ENCODE results near the gene ITSN1.
"Not testable (repeated sequence)": the region's sequence is repeated elsewhere in the genome, so short reads cannot be mapped to it uniquely, and the experiment has no call there.

The ITSN1 gene

DNA sequence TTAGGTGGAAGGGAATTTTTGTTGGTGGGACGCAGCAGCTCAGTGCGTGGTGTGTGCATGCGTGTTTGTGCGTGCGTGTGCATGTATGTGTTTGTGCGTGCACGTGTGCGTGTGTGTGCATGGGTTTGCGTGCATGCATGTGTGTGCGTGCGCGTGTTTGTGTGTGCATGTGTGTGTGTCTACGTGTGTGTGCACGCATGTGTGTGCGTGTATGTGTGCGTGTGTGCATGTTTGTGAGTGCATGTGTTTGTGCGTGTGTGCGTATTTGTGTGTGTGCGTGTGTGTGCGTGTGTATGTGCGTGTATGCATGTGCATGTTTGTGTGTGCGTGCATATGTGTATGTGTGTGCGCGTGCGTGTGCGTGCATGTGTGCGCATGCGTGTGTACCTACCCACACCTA, 253.1 kb downstream of the ITSN1 start:
- DNase-seq (ENCODE audit: low read depth), result no peak

DNA sequence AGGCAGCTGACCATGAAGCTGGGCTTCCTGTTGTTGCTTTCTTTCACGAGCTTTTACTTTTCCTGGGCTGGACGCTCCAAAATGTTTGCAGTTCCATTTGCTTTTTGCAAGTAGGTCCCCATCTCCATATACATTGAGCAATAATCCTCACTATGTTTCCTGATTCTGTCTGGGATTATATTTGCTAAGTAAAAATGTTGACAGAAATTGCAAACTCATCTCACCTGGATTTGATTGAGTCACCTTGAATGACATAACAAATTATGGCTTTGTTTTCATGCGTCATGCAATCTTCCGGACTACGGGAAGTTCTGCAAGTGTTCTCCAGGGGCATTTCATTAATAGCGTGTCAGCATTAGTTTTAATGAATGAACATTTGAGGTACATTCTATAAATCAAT, 254.4 kb downstream of the ITSN1 start:
- DNase-seq (ENCODE audit: low read depth), result no peak

DNA sequence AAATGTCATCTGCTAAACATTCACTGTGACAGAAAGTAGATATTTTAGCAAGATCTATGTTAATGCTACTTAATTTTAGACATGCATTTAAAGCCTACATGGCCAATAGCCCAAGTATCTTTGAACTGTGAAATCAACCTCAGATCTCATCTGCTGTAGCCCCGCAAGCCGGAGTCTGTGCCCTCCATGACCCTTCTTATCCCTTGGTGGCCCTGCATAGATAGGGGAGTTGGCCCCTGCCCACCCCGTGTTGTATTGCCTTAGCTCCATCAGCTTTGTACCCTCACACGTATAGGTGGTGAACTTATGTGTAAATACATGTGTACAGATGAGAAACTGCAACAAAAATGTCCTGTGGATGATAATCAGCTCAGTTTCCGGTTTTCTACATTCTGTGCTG, 254.8 kb downstream of the ITSN1 start:
- no peak for DNase-seq (ENCODE audit: low read depth)

DNA sequence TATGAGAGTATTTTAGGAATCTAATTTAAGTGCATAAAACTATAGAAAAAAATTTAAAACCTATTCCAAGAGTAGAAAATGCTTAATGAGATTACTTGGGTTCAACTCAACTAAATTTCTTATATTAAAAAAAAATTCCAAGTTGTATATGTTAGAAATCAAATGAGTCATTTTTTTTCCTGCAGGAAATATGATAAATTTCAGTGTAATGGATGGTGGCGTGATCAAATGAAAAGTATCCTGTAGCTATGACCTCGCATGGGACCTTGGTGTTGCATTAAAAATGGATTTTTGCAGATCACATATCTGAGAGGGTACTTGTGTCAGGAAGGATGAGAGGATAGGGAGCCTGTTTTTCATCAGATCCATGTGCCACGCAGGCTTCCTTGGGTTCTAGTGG, 255.4 kb downstream of the ITSN1 start:
- DNase-seq (ENCODE audit: low read depth), result no peak

DNA sequence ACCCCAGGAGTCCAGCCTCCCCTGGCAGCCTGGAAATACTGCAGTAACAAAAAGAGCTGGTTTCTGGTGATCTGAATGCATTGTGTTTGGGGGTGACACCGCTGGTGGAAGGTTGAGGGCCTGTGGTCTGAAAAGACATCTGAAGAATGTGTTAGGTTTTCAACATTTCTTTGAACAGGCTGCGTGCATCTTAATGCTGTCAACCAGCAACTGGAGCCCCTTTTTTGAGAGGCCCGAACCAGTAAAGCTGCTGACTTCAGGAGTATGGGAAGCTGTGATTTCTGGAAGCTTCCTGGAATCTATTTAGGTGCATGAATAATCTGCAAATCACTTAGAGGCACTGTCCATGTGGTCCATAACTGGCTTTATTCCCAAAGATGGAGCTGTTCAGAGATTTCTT, 256.3 kb downstream of the ITSN1 start:
- DNase-seq (ENCODE audit: low read depth), result no peak

DNA sequence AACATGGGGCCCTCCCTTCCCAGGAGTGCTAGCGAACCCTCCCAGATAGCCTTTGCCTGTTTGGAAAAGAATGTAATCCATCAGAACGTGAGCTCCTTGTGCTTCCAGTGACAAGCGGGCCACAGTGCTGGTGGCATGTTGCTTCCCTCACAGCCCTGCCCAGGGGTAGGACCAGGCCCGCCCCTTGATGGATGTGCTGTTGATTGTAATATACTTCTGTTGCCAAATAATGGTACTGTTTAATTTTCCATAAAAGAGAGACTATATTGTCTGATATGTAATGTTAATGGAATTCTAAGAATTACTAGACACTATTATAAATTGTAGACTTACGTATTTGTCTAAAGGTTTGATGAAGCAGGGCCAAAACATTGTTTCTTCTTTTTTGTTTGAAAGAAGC, 256.9 kb downstream of the ITSN1 start:
- DNase-seq (ENCODE audit: low read depth), result no peak

DNA sequence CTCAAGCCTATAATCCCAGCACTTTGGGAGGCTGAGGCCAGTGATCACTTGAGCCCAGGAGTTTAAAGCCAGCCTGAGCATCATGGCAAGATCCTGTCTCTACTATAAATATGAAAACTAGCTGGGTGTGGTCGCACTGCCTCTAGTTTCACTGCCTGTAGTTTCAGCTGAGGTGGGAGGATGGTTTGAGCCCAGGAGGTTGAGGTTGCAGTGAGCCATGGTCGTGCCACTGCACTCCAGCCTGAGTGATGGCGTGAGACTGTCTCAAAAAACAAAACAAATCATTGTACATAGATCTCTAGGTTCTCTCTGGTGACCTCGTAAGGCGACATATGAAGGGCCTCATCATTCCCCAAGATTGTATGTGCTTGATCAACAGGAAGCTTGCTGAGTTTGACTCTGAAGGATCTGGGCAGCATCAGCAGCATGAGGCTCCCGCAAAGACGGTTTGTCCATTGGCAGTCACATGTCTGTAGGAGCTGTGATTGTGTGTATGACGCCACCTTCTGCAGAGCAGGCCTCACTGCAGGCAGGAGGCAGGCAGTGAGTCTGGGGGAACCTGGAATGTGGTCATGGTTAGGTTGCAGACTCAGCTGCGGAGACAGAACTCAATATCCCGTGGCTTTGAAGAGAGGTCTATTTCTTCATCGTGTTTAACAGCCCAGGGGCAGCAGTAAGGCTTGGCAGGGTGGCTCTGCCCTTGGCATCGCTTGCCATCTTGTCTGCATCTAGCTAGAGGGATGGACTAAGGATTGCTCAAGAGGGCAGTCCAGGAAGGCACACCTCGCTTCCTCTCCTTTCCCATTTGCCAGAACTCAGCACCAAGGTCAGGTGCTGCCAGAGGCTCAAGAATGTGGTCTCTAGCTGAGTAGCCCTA, 259.3 kb downstream of the ITSN1 start:
- DNase-seq (ENCODE audit: low read depth), result no peak

DNA sequence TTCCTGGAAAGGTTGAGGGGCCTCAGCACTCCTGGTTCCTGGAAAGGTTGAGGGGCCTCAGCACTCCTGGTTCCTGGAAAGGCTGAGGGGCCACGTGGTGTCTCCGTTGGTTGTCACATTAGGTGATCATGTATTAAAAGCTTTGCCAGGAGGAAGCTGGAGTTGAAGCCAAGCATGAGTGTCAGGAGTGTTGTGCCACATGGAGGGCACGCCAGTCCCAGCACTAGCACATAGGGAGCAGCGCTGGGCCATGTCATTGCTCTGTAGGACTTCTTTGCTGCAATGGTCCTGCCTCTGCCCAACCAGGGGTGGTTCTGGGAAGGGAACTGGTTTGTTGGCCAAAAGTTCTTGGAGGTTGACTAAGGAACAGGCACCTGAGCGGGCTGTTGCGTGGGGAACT, 260.0 kb downstream of the ITSN1 start:
- DNase-seq (ENCODE audit: low read depth), result no peak

DNA sequence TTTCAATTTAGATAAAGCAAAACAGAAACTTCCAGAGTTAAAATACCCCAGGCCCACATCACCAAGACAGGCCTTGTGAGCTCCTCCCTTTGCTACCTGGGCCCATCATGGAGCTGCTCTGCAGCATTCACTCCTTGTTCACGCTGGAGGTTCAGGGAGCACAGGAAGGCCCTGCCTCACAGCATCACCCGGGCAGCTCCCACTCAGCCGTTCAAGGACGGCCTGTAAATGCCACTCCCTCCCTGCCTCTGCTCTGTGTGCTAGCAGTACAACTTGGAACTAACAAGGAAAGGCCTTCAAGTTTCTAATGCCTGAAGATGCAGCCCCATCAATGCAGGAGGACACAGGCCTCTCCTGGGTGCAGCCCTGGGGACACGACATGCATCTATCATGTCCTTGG, 261.7 kb downstream of the ITSN1 start:
- no peak for DNase-seq (ENCODE audit: low read depth)

DNA sequence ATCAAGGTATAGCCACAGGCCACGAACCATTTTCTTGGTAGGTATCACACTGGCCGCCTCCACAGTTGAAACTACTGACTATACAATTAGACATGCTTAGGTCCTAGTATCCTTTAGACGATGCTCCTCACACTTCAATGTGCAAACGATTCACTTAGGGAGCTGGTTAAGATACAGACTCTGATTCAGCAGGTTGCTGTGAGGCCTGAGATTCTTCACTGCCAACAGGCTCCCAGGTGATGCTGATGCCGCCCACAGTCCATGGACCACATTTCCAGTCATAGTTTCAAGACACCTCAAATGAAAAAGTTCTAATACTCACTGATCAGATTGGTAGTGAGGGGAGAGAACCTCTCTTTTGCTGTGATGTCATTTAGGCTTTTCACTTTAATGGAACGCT, 266.5 kb downstream of the ITSN1 start:
- no peak for DNase-seq (ENCODE audit: low read depth)

DNA sequence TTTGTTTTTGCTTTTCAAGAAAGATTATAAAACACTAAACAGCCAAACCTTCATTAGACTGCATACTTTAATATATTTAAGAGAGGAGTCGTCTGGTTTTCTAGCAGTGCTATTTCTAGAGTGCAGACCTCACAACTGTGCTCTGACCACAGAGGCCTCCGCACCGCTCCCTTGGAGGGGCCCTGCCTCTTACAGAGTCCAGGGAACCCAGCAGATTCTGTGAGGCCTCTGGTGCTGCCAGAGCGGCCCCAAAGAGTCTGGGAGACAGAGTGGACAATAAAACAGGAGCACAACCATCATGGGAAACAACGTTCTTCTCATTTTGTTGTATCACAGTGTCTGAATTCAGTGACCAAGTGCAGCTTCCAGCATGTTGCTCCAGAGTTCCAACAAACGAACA, 267.5 kb downstream of the ITSN1 start:
- DNase-seq (ENCODE audit: low read depth), result no peak

DNA sequence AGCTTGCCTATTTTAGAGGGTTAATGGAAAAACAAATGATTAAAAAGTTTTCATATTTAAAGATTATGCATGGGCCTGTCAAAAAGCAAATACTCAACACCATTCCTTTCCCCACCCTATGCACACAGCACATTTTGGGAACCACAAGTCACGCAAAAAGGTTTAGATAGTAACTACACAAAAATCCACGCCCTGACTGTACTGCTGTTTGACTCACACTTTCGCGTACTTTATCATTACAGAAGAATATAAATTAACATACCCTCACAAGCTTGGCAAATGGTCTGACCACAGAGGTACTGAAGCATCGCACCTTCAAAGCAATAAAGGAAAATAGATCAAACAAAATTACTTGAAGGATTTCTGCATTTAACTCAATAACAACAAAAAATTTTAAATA, 271.9 kb downstream of the ITSN1 start:
- no peak for DNase-seq (ENCODE audit: low read depth)

DNA sequence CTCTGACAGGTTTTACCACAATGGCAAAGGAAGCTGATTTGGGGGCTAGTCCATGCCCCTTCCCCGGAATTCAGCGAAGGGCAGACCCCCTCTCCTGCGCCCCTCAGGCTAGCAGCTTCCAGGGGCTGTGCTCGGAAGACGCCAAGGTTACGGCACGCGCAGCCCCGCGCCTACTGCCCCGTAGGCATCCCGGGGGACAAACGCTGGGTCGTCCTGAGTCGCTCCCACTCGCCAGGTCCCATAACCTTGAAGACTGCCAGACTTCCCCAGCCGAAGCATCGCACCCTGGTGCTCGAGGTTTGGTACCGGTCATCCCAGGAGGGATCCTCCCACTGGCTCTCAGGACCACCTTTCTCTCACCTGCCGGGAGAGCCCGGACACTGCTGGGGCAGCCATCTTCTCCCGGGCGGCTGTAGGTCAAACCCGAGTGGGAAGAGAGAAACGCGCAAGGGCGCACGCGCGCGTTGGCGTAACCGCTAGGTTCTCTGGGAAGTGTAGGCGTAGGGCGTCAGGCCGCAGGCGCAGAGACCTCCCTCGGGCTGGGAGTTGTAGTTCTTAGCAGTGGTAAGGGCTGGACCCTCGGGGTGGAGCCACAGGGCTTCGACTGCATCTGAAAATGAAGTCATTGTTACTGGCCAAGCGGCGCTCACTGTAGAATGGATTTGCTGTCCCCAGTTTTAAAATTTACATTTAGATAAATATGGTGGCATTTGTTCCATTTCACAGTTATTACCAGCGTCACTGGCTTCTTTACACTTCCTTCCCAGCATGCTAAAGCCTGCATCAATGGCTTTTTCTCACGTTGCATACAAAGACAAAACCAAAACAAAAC, 273.3 kb downstream of the ITSN1 start, which contains the start of gene ATP5PO:
ATP5PO (minus strand) TSS at position 437 of the 832 bp plus-strand sequence; CDS start at position 396, 41 bp downstream.
- DNase-seq (ENCODE audit: low read depth), result peak; percentile 95

DNA sequence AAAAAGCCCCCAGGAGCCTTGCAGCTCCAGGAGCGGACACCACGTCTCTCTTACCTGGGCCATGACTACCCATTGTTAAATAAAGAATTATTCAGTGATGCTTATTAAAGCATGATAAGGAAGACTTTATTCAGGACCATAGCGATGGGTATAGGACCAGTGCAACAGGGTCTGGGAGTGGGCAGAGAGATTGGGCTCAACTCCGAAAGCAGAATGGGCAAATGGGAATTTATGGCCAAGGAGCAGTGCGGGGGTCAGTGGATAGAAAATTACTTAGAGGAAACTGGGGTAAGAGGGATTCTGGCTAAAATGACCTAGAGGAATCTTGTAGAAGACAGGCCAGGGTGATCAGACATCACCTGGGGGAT, 273.9 kb downstream of the ITSN1 start:
- DNase-seq (ENCODE audit: low read depth), result no peak

DNA sequence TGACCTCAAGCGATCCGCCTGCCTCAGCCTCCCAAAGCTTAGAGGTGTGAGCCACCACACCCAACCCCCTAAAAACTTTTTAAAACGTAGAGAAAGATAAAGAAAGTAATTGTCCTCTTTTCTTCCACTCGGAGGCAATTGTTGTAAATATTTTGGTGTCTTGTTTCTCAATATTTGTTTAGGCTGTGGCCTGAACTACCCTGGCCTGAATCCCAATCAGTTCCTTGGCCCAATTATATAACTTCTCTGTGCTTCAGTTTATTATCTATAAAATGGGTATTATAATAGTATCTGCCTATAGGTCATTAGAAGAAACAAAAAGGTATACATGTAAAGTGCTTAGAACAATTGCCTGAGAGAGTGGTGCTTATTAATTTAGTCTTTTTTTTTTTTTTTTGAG, 275.1 kb downstream of the ITSN1 start:
- DNase-seq (ENCODE audit: low read depth), result no peak

DNA sequence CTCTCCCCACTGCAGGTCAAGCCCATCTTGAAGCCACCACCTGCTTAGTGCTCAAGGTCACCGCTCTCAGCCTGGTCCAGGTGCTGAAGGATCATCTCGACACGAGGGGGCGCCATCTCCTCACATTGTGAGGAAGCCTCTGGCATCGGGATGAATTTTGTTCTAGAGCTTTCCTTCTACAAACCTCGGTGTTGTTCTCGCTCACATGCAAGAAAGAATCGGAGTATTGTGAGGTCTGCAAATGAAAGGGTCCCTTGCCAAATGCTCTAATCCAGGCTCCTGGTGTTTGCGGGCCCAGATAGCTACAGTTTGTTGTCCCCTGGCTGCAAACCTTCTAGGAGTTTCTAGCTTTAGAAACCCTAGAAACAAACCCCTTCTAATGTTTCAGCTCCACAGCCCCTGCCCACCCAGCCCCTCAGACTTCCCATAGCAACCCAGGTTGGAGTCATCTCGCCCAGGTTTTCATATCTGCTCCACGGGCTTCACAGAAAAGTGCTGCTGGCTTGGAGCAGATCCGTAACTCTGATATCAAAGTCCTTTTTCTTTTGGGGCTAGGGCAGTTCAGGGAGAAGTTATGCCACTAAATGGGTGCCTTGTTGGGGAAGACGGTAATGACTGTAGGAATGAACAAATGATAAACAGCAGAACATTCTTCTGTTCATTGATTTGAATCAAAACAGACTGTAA, 281.9 kb downstream of the ITSN1 start:
- peak; percentile 91 for DNase-seq (ENCODE audit: low read depth)

DNA sequence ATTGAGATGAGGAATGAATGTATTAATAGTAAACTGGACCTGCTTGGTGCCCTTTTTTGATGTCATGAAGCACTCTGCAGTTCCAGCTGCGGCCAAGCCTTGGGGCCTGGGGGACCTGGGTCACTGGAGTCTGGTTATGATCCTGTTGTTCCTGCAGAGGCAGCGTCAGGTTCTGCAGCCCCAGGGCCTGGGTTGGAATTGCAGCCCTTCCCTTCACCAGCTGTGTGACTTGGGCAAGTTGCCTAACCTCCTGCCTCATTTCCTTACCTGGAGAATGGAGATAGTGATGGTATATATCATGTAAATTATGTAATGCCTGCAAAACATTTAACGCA, 282.4 kb downstream of the ITSN1 start:
- no peak for DNase-seq (ENCODE audit: low read depth)

DNA sequence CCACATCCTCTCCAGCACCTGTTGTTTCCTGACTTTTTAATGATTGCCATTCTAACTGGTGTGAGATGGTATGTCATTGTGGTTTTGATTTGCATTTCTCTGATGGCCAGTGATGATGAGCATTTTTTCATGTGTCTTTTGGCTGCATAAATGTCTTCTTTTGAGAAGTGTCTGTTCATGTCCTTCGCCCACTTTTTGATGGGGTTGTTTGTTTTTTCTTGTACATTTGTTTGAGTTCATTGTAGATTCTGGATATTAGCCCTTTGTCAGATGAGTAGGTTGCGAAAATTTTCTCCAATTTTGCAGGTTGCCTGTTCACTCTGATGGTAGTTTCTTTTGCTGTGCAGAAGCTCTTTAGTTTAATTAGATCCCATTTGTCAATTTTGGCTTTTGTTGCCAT, 283.9 kb downstream of the ITSN1 start:
- DNase-seq (ENCODE audit: low read depth), result not testable (repeated sequence)

DNA sequence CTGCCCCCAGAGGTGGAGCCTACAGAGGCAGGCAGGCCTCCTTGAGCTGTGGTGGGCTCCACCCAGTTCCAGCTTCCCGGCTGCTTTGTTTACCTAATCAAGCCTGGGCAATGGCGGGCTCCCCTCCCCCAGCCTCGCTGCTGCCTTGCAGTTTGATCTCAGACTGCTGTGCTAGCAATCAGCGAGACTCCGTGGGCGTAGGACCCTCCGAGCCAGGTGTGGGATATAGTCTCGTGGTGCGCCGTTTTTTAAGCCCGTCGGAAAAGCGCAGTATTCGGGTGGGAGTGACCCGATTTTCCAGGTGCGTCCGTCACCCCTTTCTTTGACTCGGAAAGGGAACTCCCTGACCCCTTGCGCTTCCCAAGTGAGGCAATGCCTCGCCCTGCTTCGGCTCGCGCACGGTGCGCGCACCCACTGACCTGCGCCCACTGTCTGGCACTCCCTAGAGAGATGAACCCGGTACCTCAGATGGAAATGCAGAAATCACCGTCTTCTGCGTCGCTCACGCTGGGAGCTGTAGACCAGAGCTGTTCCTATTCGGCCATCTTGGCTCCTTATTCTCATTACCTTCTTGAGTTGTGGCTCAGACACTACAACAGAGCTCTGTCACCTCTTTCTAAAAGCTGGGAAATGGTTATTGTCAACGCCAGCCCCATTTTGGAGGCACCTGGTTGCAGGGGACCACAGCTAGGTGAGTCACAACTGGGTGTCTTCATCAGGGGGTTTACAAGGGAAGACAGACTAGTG, 288.9 kb downstream of the ITSN1 start:
- DNase-seq (ENCODE audit: low read depth), result peak; percentile 62

DNA sequence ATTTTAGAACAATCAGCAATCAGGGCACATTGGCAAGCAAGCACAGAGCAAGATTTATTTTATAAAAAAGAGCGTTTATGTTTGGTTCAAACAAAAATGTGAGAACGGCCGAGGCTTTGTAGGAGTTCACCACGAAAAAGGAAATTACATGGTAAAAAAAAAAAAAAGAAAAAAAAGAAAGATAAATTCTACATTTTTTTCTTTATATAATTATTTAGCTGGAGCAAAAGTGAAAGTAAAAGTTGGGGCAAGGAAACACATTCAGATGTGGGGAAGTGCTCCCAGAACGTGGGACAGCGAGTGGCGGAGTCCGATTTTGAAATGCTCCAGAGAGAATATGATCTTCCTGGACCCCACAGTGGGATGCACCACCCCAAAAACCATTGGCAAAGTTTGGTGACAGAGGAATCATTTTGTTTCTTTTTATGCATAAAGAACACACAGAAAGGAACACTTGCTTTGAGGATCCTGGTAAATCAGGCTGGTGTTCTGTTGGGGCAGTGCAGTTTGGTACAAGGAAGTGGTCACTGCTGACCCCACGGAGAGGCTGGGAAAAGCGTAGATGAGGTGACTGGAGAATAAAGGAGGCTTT, 289.6 kb downstream of the ITSN1 start:
- no peak for DNase-seq (ENCODE audit: low read depth)

DNA sequence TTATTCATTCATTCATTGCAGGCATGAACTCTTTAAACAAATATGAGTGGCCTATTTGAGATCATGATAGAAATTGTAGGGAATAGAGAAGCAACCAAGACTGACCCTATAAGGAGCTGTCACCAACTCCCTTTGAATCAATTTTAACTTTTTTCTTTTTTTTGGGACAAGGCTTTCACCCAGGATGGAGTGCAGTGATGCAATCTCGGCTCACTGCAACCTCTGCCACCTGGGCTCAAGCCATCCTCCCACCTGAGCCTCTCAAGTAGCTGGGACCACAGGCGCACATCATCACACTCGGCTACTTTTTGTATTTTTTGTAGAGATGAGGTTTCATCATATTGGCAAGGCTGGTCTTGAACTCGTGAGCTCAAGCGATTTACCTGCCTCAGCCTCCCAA, 290.4 kb downstream of the ITSN1 start:
- no peak for DNase-seq (ENCODE audit: low read depth)

All from activated gamma-delta T cell treated with anti-CD3 and anti-CD28 coated beads, Interleukin-2, amount 50 U/mL, for 16 hours (primary cell).